ENCODE measurements around the gene MCRIP1. TPM values are rescaled to one million over a fixed set of nuclear protein-coding genes. Genes with fewer than 3 reads are reported as not detected.

Gene MCRIP1
- total RNA-seq, 1 donor from 2014 or later: 218 TPM

- TF ChIP-seq CTCF (IDR thresholded peaks at IDR 0.05; ENCODE audit: partially characterized antibody, unreplicated experiment): no peak
- no peak overlapping the region for H3K4me3 Mint-ChIP-seq (ENCODE audit: unreplicated experiment)
- no peak overlapping the region for H3K27ac Mint-ChIP-seq (ENCODE audit: unreplicated experiment)
- H3K4me1 Mint-ChIP-seq (ENCODE audit: low read depth, unreplicated experiment): peaks cover 3% of the 10 kb centered on the region
- H3K36me3 Mint-ChIP-seq (ENCODE audit: unreplicated experiment): no peaks in the 10 kb centered on the region
- no peak for DNase-seq
- peaks cover 5% of the 10 kb centered on the region for H3K9me3 Mint-ChIP-seq (ENCODE audit: unreplicated experiment)
- H3K27me3 Mint-ChIP-seq (ENCODE audit: unreplicated experiment): peaks cover 8% of the 10 kb centered on the region
Measured at GRCh38 chr17:81821147-81821546, 11.9 kb downstream of the MCRIP1 start.

- H3K27me3 Mint-ChIP-seq (ENCODE audit: unreplicated experiment): peaks cover 5% of the 10 kb centered on the region
- peaks cover 6% of the 10 kb centered on the region for H3K9me3 Mint-ChIP-seq (ENCODE audit: unreplicated experiment)
Measured at GRCh38 chr17:81819708-81820107, 13.4 kb downstream of the MCRIP1 start.

GRCh38 chr17:81817758-81818147, 15.3 kb downstream of the MCRIP1 start:
- Mint-ChIP-seq H3K4me3 (ENCODE audit: unreplicated experiment) (no peak overlapping the region), H3K27ac (ENCODE audit: unreplicated experiment) (no peak overlapping the region), H3K9me3 (ENCODE audit: unreplicated experiment) (peaks cover 6% of the 10 kb centered on the region), H3K36me3 (ENCODE audit: unreplicated experiment) (no peaks in the 10 kb centered on the region), H3K27me3 (ENCODE audit: unreplicated experiment) (peaks cover 5% of the 10 kb centered on the region), H3K4me1 (ENCODE audit: low read depth, unreplicated experiment) (no peaks in the 10 kb centered on the region)
- no peak for TF ChIP-seq CTCF (IDR thresholded peaks at IDR 0.05; ENCODE audit: partially characterized antibody, unreplicated experiment)
- no peak for DNase-seq

More at GRCh38 chr17:81819708-81820107, 13.4 kb downstream of the MCRIP1 start:
- no peak overlapping the region for H3K4me3 Mint-ChIP-seq (ENCODE audit: unreplicated experiment)
- H3K36me3 Mint-ChIP-seq (ENCODE audit: unreplicated experiment): no peaks in the 10 kb centered on the region
- no peak for DNase-seq
- no peak overlapping the region for H3K27ac Mint-ChIP-seq (ENCODE audit: unreplicated experiment)
- no peak for TF ChIP-seq CTCF (IDR thresholded peaks at IDR 0.05; ENCODE audit: partially characterized antibody, unreplicated experiment)
- no peaks in the 10 kb centered on the region for H3K4me1 Mint-ChIP-seq (ENCODE audit: low read depth, unreplicated experiment)

- no peaks in the 10 kb centered on the region for H3K4me1 Mint-ChIP-seq (ENCODE audit: low read depth, unreplicated experiment)
- peaks cover 6% of the 10 kb centered on the region for H3K9me3 Mint-ChIP-seq (ENCODE audit: unreplicated experiment)
- no peak overlapping the region for H3K27ac Mint-ChIP-seq (ENCODE audit: unreplicated experiment)
- no peaks in the 10 kb centered on the region for H3K36me3 Mint-ChIP-seq (ENCODE audit: unreplicated experiment)
- H3K27me3 Mint-ChIP-seq (ENCODE audit: unreplicated experiment): peaks cover 3% of the 10 kb centered on the region
- H3K4me3 Mint-ChIP-seq (ENCODE audit: unreplicated experiment): no peak overlapping the region
- no peak for DNase-seq
- TF ChIP-seq CTCF (IDR thresholded peaks at IDR 0.05; ENCODE audit: partially characterized antibody, unreplicated experiment): no peak
Measured at GRCh38 chr17:81815646-81815986, 17.5 kb downstream of the MCRIP1 start.

- H3K27ac Mint-ChIP-seq (ENCODE audit: unreplicated experiment): no peak overlapping the region
- peaks cover 6% of the 10 kb centered on the region for H3K9me3 Mint-ChIP-seq (ENCODE audit: unreplicated experiment)
- peaks cover 6% of the 10 kb centered on the region for H3K27me3 Mint-ChIP-seq (ENCODE audit: unreplicated experiment)
- DNase-seq: no peak
- no peaks in the 10 kb centered on the region for H3K36me3 Mint-ChIP-seq (ENCODE audit: unreplicated experiment)
- TF ChIP-seq CTCF (IDR thresholded peaks at IDR 0.05; ENCODE audit: partially characterized antibody, unreplicated experiment): no peak
- H3K4me3 Mint-ChIP-seq (ENCODE audit: unreplicated experiment): no peak overlapping the region
- H3K4me1 Mint-ChIP-seq (ENCODE audit: low read depth, unreplicated experiment): no peaks in the 10 kb centered on the region
Measured at GRCh38 chr17:81814748-81815645, 18.1 kb downstream of the MCRIP1 start.

Data from glutamatergic neuron (in vitro differentiated cells).